Kidney capillary endothelial cell (primary cell): ENCODE data around the gene HDAC4.

Source experiments
- DNase-seq: peaks from one replicate; pipeline ENCODE4 v3.0.0-alpha.2; 2018; ENCODE audit warnings: low spot score

The HDAC4 gene

DNA sequence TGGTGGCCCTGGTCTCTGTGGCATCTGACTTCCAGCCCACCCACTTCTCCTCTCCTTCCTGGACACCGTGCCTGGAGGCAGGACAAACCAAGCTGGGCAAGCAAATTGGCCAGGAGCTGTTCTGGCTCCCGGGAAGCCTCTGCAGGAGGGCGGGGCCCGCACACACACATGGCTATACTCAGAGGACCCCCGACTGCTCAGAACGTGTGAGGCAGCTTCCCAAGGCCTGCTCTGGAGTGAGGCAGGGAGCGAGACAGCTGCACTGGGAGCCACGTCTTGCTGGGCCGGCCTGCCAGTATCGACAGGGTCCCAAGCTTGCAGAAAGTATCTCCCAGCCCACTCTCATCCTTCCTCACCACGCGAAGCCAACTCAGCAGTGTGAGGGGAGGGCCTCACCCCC is 295.6 kb downstream of the HDAC4 start:
- no peak for DNase-seq

DNA sequence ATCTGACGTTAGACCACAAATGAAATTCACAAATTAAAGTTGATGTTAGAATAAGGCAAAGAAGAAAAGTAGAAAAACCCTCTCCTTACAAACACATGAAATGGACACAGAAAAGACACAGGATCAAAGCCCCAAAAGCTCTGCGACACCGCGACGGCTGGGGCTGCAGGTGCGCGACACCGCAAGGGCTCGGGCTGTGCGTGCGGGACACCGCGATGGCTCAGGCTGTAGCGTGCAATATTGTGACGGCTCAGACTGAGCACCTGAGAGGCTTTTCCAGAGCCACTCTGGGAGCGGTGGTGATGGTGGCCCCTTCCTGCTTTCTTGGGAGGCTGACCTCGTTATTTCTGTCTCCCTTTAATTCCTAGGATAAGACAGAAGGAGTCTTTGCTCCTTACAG is 296.0 kb downstream of the HDAC4 start:
- no peak for DNase-seq

- DNase-seq = no peak
These were observed 297.4 kb downstream of the HDAC4 start for GRCh38 chr2:239103125-239104098.

DNA sequence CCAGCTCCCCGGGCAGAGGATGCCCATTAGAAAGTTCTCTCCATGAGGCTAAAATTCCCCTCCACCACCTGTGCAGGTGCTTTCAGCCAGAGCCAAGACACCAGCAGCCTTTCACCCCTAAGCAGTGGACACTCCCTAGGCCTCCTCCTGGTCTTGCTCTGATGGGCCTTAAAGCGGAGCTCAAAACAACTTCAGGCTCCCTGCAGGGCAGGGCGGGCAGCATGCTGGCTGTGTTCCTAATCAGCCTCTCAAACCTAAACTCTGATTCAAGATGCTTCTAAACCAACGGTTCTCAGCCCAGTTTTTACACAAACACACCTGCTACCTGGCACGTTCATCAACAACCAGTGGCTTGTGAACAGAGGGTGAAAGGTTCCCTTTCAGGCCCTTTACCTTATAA is 298.6 kb downstream of the HDAC4 start:
- DNase-seq = no peak

DNA sequence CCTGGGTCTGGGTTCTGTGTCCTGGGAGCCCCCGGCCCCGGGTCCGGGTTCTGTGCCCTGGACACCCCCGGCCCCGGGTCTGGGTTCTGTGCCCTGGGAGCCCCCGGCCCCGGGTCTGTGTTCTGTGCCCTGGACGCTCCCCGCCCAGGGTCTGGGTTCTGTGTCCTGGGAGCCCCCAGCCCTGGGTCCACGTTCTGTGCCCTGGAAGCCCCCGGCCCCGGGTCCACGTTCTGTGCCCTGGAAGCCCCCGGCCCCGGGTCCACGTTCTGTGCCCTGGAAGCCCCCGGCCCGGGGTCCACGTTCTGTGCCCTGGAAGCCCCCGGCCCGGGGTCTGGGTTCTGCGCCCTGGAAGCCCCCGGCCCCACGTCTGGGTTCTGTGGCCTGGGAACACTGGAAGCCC is 299.0 kb downstream of the HDAC4 start:
- no peak for DNase-seq

DNA sequence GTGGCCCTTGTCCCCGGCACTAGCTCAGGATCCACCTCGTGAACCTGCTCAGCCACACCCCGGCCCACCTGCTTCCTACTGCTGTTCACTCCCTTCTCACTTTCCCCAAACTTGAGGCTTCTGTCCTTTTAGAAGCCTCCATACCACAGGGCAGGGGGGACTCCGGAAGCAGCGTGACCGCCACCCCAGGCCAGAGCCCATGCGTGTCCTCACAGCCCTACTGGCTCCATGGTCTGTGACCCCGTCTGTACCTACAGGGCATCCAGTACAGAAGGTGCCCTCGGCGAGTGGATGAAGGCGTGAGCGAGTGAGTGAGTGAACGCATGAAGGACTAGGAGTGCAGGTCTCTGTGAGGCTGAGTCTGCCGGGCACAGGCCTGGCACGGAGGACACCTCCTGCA is 299.7 kb downstream of the HDAC4 start:
- DNase-seq = no peak

DNA sequence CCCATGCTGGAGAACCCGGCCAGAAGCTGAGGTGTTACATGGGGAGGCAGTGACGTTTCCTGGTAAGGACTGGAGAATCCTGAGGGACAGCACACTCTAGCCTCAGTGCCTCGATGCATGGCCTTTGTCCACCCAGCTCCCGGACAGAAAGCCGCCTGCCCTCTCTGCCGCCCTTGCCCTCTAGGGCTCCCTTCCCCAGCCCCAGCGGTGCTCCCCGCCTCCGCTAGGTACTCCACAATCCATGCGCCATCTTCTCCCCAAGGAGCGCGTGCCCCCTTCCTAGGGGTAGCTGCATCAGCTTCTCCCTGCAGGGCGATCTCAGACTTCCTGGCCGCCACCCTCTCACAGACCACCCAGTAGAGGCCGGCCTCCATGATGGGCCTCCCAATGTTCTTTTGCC is 301.3 kb downstream of the HDAC4 start:
- no peak for DNase-seq

DNA sequence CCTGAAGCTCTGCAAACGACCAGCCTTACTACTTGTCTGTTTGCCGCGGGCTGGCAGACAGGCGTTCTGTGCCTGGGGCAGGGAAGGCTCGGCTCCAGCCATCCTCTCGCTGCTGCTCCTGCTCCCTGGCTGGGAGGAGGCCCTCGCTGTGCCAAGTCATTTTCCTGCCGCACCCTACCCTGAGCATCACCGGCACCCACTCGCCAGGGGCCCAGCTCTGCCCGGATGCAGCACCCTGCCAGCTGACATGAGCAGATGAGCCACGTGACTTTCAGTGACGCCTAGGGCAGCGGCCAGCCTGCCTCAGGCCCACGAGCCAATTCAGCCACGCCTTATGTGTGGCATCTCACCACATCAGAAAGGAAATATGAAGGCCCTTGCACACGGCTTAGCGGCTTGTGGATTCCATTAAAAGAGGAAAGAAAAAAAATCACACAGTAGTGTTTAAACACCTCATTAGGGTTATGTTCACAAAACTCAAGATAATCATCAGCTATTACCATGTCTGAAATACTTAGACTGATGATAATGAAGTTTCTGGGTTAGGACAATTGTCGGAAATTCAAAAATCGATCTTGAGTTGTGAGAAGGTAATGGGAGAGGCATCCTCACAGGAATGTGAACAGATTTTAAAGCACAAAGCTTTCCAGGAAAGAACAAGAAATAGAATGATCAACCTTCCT is 302.4 kb downstream of the HDAC4 start:
- no peak for DNase-seq

DNA sequence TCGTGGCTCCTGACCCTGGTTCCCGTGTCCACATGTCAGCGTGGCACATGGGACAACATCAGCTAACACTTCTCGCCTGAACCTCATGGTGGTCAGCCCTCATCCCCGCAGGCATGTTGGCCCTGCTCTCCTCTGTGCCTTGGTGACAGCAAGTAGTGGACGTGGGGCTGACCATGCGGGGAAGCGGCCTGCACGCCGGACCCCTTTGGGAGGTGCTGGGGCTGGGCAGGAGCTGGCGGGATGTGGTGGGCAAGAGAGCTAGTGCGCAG is 303.5 kb downstream of the HDAC4 start:
- no peak for DNase-seq

GRCh38 chr2:239096676-239097427 is 304.0 kb downstream of the HDAC4 start:
- DNase-seq = no peak

DNA sequence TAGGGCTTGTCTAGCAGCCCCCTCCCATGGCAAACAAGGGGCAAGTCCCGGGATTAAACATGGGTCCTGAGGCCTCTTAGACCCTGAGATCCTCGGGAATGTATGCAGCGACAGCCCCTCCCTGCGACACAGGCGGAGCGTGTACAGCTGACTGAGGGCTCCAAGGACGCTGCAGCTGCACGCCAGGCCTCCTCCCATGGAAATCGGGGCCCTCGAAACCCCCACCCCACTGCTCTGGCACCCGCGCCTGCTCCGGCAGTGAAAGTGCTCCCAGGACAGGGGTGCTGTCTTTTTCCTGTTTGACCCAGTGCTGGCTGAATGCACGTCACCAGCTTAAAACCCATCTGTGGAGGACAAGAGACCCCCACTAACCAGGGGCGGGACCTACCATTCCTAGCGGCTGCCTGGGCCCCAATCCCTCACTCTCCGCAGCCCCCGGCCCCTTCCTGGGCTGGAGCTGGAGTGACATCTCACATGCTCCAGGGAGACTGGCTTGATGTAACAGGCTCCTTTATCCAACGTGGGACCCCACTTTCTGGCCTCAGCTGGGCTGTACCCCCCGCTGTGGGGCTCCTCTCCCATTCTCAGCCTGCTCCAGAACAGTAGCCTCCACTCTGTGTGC is 305.2 kb downstream of the HDAC4 start:
- DNase-seq = no peak

DNA sequence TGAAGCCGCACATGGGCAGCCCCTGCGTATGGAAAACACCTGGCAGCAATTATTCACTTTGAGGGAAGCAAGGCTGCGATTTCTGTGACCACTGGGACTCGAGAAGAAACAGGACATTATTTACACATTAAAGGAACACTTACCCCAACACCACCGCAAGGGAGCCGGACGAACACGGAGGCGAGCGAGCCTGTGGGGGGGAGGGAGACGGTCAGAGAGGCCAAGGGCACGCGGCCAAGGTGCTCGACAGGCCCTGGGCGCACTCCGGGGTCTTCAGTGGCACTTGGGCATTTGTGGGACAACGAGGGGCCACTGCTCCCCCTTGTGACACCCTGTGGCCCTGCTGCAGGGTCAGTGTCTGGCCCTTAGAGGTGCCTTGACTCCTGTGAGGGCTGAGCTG is 306.0 kb downstream of the HDAC4 start:
- DNase-seq = no peak

- DNase-seq = no peak
These were observed 306.9 kb downstream of the HDAC4 start for GRCh38 chr2:239093952-239094351.

DNA sequence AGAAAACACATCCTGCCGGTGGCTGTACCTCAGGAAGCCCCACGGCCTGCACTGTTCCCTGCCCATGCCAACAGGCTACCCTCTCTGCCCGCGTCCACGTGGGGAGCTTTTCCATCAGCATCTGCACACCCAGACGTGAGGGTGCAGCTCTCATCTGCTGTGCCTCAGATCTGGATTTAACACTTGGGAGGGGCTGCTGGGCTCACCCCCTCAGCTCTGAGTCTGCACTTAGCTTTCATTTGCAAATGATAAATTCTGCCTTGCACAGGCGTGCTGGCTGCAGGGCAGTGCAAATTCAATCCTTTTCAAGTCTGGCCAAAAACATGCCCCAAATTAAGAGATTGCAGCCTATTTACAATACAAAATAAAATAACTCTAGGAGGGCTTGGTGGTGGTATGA is 307.3 kb downstream of the HDAC4 start:
- DNase-seq = no peak

DNA sequence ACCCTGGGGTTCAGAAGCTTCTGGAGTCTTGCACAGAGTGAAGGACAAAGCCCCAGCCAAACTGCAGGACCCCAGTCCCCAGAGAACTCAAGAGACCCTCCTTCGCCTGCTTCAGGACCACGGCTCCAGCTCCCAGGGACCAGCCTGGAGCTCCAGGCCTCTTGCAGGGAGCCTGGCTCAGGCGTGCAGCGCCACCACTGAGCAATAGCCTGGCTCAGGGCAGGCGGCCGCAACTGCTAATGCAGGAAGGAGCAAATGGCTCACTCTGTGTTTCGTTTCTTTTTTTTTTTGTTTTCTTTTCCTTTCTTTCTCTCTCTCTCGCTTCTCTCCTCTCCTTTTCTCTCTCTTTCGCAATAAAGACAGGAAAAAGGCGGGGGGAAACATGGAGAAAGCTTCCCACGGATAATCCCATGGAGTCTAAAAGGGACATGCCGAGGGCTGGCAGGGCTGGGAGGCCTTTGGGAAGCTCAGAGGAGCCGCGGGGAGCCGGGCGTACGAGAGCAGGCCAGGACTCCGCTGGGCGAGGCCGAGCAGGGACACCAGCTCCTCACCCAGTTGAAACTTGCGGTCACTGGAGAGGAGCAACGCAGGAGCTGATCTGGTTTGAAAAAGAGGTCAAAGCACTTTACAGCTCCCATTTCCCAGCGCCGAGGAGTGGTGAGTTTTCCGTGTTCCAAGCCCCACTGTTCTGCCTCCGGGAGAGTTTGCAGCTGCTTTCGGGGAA is 308.1 kb downstream of the HDAC4 start:
- DNase-seq = no peak

- no peak for DNase-seq
These were observed 310.9 kb downstream of the HDAC4 start for GRCh38 chr2:239089884-239090283.

GRCh38 chr2:239087046-239087710 is 313.6 kb downstream of the HDAC4 start:
- DNase-seq = peak; percentile 25

DNA sequence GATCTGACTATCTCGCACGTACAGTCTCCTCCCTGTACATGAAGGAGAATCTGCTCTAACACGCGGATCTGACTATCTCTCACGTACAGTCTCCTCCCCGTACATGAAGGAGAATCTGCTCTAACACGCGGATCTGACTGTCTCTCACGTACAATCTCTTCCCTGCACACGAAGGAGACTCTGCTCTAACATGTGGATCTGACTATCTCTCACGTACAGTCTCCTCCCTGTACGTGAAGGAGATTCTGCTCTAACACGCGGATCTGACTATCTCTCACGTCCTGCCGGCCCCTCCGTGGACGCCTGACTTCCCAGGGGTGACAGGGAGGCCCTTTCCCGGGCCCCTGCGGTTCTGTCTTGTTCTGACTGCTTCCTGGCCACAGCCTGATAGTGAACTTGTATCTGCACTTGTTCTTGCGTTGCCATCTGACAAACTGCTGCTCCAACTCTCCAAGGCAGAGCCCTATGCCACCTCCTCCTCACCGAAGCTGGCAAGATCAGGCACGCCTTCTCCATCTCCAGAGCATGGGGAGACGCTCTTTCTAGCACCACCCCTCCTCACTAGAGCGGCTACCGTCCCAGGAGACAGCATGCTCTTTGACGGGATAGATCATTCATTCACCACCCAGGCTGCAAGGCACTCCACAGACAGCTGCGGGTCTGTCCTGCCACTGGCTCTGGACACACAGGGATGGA is 314.3 kb downstream of the HDAC4 start:
- no peak for DNase-seq

DNA sequence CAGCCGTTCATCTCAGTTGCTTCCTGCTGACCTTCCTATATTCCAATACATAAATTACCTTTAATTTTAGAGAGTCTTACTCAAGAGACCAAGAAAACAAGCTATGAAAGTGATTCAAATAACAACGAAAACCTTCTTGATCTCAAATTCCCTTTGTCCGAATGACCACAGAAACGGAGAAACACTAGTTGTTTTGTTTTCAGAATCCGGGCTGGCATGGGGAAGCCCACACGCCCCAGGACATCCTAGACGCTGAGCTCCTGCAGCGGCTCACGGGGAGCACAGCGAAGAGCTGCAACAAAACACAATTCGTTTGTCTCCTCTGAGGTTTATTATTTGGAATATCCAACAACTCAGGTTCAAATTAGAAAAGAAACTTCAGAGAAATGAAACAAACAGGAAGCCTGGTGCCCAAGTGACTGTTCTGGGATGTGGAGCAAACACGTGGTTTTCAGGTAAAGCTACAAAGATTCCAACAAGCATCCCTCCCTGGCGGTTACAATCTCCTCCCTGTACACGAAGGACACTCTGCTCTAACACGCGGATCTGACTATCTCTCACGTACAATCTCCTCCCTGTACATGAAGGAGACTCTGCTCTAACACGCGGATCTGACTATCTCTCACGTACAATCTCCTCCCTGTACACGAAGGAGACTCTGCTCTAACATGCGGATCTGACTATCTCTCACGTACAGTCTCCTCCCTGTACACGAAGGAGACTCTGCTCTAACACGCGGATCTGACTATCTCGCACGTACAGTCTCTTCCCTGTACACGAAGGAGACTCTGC is 315.4 kb downstream of the HDAC4 start:
- no peak for DNase-seq

DNA sequence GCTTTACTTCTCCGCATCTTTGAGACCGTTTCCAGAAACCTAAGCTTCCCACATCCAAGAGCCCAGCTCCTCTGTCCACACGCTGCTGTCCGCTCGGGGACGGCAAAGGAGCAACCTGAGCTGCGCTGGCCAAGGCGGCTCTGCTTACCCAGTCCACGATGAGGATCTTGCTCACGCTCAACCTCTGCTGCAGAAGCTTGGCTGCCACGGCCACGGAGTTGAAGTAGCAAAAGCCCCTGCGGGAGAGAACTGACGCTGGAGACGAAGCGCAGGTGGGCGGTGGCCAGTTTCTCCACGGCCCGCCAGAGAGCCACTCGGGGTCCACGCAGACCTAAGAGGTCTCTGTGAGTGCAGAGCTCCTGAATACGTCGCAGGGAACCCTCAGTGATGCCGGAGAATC is 316.8 kb downstream of the HDAC4 start:
- DNase-seq = no peak
